ENCODE measurements around the gene ULK4.

DNA sequence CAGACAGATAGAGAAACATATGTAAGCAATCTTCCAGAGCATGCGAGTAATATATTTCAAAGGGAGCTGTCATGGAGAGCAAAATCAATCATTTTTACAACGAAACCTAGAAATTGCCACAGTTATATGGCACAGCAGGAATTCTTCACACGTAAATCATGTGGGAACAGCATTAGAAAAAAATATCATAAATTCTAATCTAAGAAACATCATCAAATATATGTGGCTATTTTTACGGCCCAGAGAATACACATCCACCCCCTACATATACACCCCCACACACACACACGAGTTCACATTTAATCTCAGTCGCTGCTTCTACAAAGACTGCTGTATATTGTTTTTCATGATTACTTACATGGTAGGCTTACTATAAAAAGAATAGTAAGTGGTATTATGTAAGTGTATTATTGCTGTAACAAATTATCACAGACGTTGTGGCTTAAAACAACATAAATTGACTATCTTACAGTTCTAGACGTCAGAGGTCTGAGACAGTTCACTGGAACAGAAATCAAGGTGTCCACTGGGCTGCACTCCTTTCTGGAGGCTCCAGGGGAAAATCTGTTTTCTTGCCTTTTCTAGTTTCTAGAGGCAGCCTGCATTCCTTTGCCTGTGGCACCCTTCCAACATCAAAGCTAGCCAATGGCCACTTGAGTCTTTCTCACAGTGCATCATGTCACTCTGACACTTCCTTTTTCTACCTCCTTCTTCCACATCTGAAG, 363.3 kb downstream of the ULK4 start:
- TF ChIP-seq POLR2A (IDR thresholded peaks at IDR 0.05; ENCODE audit: low read depth, low read length) (no peak), POLR2AphosphoS5 (IDR thresholded peaks at IDR 0.05; ENCODE audit: low read depth, low read length) (no peak), TAF1 (IDR thresholded peaks at IDR 0.05; ENCODE audit: low read depth, low read length) (no peak), POU2F2 (IDR thresholded peaks at IDR 0.05; ENCODE audit: low read depth, low read length) (no peak)

All from GM12891 (cell line).